Neural progenitor cell (in vitro differentiated cells): Measurements from ENCODE around the gene KLHL10. TPM values are rescaled to one million over a fixed set of nuclear protein-coding genes. Genes with fewer than 3 reads are reported as not detected.

ENCODE experiments used
- DNase-seq: peaks from one replicate; pipeline ENCODE4 v3.0.0-alpha.2; 2016; ENCODE audit warnings: low spot score
- H2AFZ ChIP-seq: fragments of 200-600 bp; sonication (generic); replicated peaks from 2 replicates; pipeline ENCODE4 v1.6.1; 2016; ENCODE audit warnings: antibody characterized with exemption
- H3F3A ChIP-seq: fragments of 200-600 bp; sonication (generic); 2 replicates; pipeline ENCODE4 v1.6.1; 2016; ENCODE audit warnings: antibody characterized with exemption, low read depth
- H3K27ac ChIP-seq: fragments of 200-600 bp; sonication (generic); 2 replicates; pipeline ENCODE4 v1.5.1; 2016; ENCODE audit warnings: mild to moderate bottlenecking
- H3K27me3 ChIP-seq: fragments of 200-600 bp; sonication (generic); 2 replicates; pipeline ENCODE4 v1.6.1; 2016; ENCODE audit warnings: mild to moderate bottlenecking, moderate library complexity
- H3K36me3 ChIP-seq: fragments of 200-600 bp; sonication (generic); 2 replicates; pipeline ENCODE4 v1.5.1; 2016
- H3K4me1 ChIP-seq: fragments of 200-600 bp; sonication (generic); 2 replicates; pipeline ENCODE4 v1.6.1; 2016; ENCODE audit warnings: mixed run types
- H3K4me2 ChIP-seq: fragments of 200-600 bp; sonication (generic); 2 replicates; pipeline ENCODE4 v1.6.1; 2016
- H3K4me3 ChIP-seq: fragments of 200-600 bp; sonication (generic); 2 replicates; pipeline ENCODE4 v1.5.1; 2016
- H3K79me2 ChIP-seq: fragments of 200-600 bp; sonication (generic); 2 replicates; pipeline ENCODE4 v1.6.1; 2016; ENCODE audit warnings: low read depth
- H3K9ac ChIP-seq: fragments of 200-600 bp; sonication (generic); 2 replicates; pipeline ENCODE4 v1.6.1; 2016
- H3K9me3 ChIP-seq: fragments of 200-600 bp; sonication (generic); 2 replicates; pipeline ENCODE4 v1.5.1; 2016; ENCODE audit warnings: low read depth
- H4K20me1 ChIP-seq: fragments of 200-600 bp; sonication (generic); 2 replicates; pipeline ENCODE4 v1.6.1; 2016; ENCODE audit warnings: low read depth
- H3K27ac Mint-ChIP-seq: 3 replicates; pipeline ENCODE4 v1.8.0; 2021; ENCODE audit warnings: mixed read lengths
- H3K27me3 Mint-ChIP-seq: 2 replicates; pipeline ENCODE4 v1.8.0; 2022; ENCODE audit warnings: low read depth, mild to moderate bottlenecking, inconsistent platforms, moderate library complexity, mixed read lengths; ENCODE audit not compliant: insufficient read depth
- H3K36me3 Mint-ChIP-seq: 3 replicates; pipeline ENCODE4 v1.8.0; 2021; ENCODE audit warnings: mixed read lengths
- H3K4me1 Mint-ChIP-seq: 3 replicates; pipeline ENCODE4 v1.8.0; 2021; ENCODE audit warnings: mixed read lengths
- H3K4me3 Mint-ChIP-seq: 3 replicates; pipeline ENCODE4 v1.8.0; 2021; ENCODE audit warnings: mild to moderate bottlenecking, moderate library complexity, mixed read lengths
- H3K9me3 Mint-ChIP-seq: 3 replicates; pipeline ENCODE4 v1.8.0; 2020; ENCODE audit warnings: mixed read lengths
- CTCF ChIP-seq: fragments of 200-600 bp; sonication (generic); IDR thresholded peaks from 2 replicates; pipeline ENCODE4 v1.5.1; 2017; ENCODE audit warnings: antibody characterized with exemption, mild to moderate bottlenecking
- EZH2 ChIP-seq: fragments of 200-600 bp; sonication (generic); IDR thresholded peaks from 2 replicates; pipeline ENCODE4 v1.6.1; 2017; ENCODE audit warnings: antibody characterized with exemption, mild to moderate bottlenecking, moderate library complexity
- EZH2phosphoT487 ChIP-seq: fragments of 200-600 bp; sonication (generic); IDR thresholded peaks from 2 replicates; pipeline ENCODE4 v1.6.1; 2017; ENCODE audit warnings: antibody characterized with exemption
- total RNA-seq: library from RNA; depleted of rRNA; stranded (reverse); fragments of >200 nt; gene quantifications from 2 replicates; pipeline ENCODE4 v1.2.3, GENCODE V29; 2015; ENCODE audit warnings: low replicate concordance

KLHL10 gene
- total RNA-seq, 1 donor from 2014 or later = 0.65 TPM

DNA sequence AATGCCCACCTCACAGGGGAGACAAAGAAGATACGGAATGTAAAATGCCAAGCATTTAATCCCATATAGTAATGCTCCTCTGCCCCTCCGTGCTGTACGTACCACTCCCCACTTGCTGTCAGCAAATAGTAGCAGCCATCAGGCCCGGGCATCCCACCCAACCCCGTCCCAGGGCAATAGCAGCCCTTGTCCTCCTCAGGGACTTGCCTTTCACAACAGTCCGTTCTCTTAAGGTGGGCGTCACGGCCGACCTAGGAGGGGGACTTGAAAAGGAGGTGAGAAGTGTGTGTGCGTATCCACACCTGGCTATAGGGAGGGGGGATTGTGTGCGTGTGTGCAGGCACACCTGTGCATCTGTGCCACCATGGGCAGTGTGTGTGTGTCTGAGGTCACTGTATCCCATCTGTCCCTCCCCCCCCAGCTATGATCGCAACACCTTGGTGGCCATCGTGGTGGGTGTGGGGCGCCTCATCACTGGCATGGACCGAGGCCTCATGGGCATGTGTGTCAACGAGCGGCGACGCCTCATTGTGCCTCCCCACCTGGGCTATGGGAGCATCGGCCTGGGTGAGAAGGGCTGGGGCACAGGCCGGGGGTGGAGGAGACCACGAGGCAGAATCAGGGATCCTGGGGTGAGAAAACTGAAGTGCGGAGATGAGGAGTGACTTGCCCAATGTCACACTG is 20.8 kb upstream of the KLHL10 start:
- peaks cover 17% of the 10 kb centered on the region for H3K4me1 Mint-ChIP-seq
- no peaks in the 10 kb centered on the region for H3K9me3 Mint-ChIP-seq
- no peak overlapping the region for H3K4me3 Mint-ChIP-seq
- Histone ChIP-seq H4K20me1 (no peaks in the 10 kb centered on the region), H3K27me3 (no peaks in the 10 kb centered on the region), H3K79me2 (peaks cover 44% of the 10 kb centered on the region), H3K36me3 (no peaks in the 10 kb centered on the region), H3K9ac (no peak overlapping the region), H3K27ac (no peak overlapping the region), H3K4me1 (peaks cover 22% of the 10 kb centered on the region), H2AFZ (no peak overlapping the region), H3K4me2 (no peak overlapping the region), H3K4me3 (no peak overlapping the region), H3F3A (peaks cover 18% of the 10 kb centered on the region), H3K9me3 (no peaks in the 10 kb centered on the region)
- no peak overlapping the region for H3K27ac Mint-ChIP-seq
- H3K36me3 Mint-ChIP-seq = peaks cover 13% of the 10 kb centered on the region
- TF ChIP-seq EZH2 = no peak
- TF ChIP-seq EZH2phosphoT487 = no peak
- TF ChIP-seq CTCF = no peak
- H3K27me3 Mint-ChIP-seq = peaks cover 7% of the 10 kb centered on the region
- no peak for DNase-seq

DNA sequence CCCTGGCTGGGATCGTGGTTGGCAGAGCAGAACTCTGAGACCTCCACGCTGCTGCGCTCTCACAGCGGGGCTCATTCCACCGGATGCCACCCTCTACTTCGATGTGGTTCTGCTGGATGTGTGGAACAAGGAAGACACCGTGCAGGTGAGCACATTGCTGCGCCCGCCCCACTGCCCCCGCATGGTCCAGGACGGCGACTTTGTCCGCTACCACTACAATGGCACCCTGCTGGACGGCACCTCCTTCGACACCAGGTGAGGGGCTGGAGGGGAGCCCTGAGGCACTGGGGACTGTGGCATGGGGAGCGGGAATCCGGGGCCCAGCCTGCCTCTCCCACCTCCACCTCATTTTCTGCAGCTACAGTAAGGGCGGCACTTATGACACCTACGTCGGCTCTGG is 19.6 kb upstream of the KLHL10 start:
- no peak overlapping the region for H3K4me2 ChIP-seq
- no peak overlapping the region for H3K4me3 ChIP-seq
- H3K9ac ChIP-seq = no peak overlapping the region
- H3K9me3 ChIP-seq = no peaks in the 10 kb centered on the region
- H3K79me2 ChIP-seq = peaks cover 43% of the 10 kb centered on the region
- H3K27me3 Mint-ChIP-seq = peaks cover 7% of the 10 kb centered on the region
- TF ChIP-seq EZH2 (no peak), EZH2phosphoT487 (no peak), CTCF (no peak)
- H4K20me1 ChIP-seq = peaks cover 8% of the 10 kb centered on the region
- peaks cover 13% of the 10 kb centered on the region for H3K36me3 Mint-ChIP-seq
- no peak overlapping the region for H3K27ac ChIP-seq
- peaks cover 24% of the 10 kb centered on the region for H3K4me1 ChIP-seq
- H3K27ac Mint-ChIP-seq = no peak overlapping the region
- no peaks in the 10 kb centered on the region for H3K36me3 ChIP-seq
- peaks cover 23% of the 10 kb centered on the region for H3K4me1 Mint-ChIP-seq
- no peaks in the 10 kb centered on the region for H3K27me3 ChIP-seq
- no peaks in the 10 kb centered on the region for H3K9me3 Mint-ChIP-seq
- H3K4me3 Mint-ChIP-seq = no peak overlapping the region
- DNase-seq = no peak
- no peak overlapping the region for H2AFZ ChIP-seq
- H3F3A ChIP-seq = peaks cover 11% of the 10 kb centered on the region

DNA sequence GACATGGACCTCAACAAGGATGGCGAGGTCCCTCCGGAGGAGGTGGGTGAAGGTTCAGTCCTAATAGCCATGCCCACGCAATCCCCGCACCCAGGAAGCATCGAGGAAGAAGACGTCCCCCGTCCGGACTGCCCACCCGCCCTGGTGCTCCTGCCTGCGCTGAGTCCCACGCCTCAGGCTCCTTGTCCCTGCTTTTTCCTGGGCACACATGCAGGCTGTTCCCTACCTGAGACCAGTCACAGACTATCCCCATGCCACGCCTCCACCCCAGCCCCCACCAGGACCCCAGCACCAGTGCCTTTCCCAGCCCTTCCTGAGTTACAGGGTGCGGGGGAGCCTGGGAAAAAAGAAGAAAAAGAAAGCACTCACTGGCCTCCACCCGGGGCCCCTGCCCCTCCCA is 15.8 kb upstream of the KLHL10 start:
- H3F3A ChIP-seq = peaks cover 17% of the 10 kb centered on the region
- H3K9me3 Mint-ChIP-seq = no peaks in the 10 kb centered on the region
- no peak overlapping the region for H3K4me3 ChIP-seq
- peaks cover 18% of the 10 kb centered on the region for H3K36me3 Mint-ChIP-seq
- TF ChIP-seq EZH2 (no peak), CTCF (no peak), EZH2phosphoT487 (no peak)
- H3K4me1 ChIP-seq = peaks cover 19% of the 10 kb centered on the region
- H3K27ac Mint-ChIP-seq = no peak overlapping the region
- DNase-seq = no peak
- peaks cover 17% of the 10 kb centered on the region for H4K20me1 ChIP-seq
- no peak overlapping the region for H3K4me3 Mint-ChIP-seq
- no peak overlapping the region for H3K9ac ChIP-seq
- no peaks in the 10 kb centered on the region for H3K9me3 ChIP-seq
- no peak overlapping the region for H2AFZ ChIP-seq
- H3K4me1 Mint-ChIP-seq = peaks cover 18% of the 10 kb centered on the region
- H3K27me3 Mint-ChIP-seq = peaks cover 5% of the 10 kb centered on the region
- peaks cover 6% of the 10 kb centered on the region for H3K79me2 ChIP-seq
- no peaks in the 10 kb centered on the region for H3K27me3 ChIP-seq
- H3K27ac ChIP-seq = peak overlapping the region; percentile 58
- H3K4me2 ChIP-seq = no peak overlapping the region
- H3K36me3 ChIP-seq = no peaks in the 10 kb centered on the region
